H1 (cell line): ENCODE measurements around the gene SLC9B2. TPM values are rescaled to one million over a fixed set of nuclear protein-coding genes. Genes with fewer than 3 reads are reported as not detected.

Experiments used
- CTCF ChIA-PET: fragments of 300-600 bp; sonication (Branson Sonifier 250); formaldehyde crosslinking; loops from one replicate; lab custom pipeline; 2021; ENCODE audit not compliant: partially characterized antibody; lab: Charles Lee
- POLR2A ChIA-PET: fragments of 300-600 bp; sonication (Branson Sonifier 250); formaldehyde crosslinking; loops from one replicate; lab custom pipeline; 2021; ENCODE audit warnings: inconsistent platforms; ENCODE audit not compliant: partially characterized antibody; lab: Charles Lee
- DNase-seq, 2 experiments: peaks; one replicate each; pipeline versions ENCODE4 v3.0.0 to v3.0.0-alpha.2; 2010 to 2022; ENCODE audit warnings: low spot score in 2 of 2, low read depth in 1 of 2, mixed read lengths in 1 of 2
- FAIRE-seq: peaks from 2 replicates; lab custom pipeline; 2011; peaks lifted over from hg19 to GRCh38; lab: Jason Lieb, UNC
- H2AFZ ChIP-seq: 2 replicates; pipeline ENCODE4 v1.8.1; 2012; ENCODE audit warnings: low read length, inconsistent platforms
- H2AK5ac ChIP-seq: 2 replicates; pipeline ENCODE4 v1.6.1; 2013; ENCODE audit warnings: low read depth, low read length
- H2BK120ac ChIP-seq: replicated peaks from 2 replicates; pipeline ENCODE3; 2013; ENCODE audit warnings: low read depth, low read length, inconsistent platforms
- H2BK12ac ChIP-seq: 2 replicates; pipeline ENCODE4 v1.6.1; 2013; ENCODE audit warnings: low read depth, low read length
- H2BK15ac ChIP-seq: 2 replicates; pipeline ENCODE4 v1.6.1; 2013; ENCODE audit warnings: low read length
- H2BK20ac ChIP-seq: 2 replicates; pipeline ENCODE4 v1.6.1; 2013; ENCODE audit warnings: low read length
- H2BK5ac ChIP-seq: 2 replicates; pipeline ENCODE4 v1.6.1; 2013; ENCODE audit warnings: low read depth, low read length
- H3K14ac ChIP-seq: 2 replicates; pipeline ENCODE4 v1.6.1; 2013; ENCODE audit warnings: inconsistent platforms; ENCODE audit not compliant: insufficient read length
- H3K18ac ChIP-seq: 2 replicates; pipeline ENCODE4 v1.6.1; 2013; ENCODE audit warnings: low read length; ENCODE audit errors: extremely low read depth
- H3K23ac ChIP-seq: 2 replicates; pipeline ENCODE4 v1.6.1; 2013; ENCODE audit warnings: inconsistent platforms; ENCODE audit not compliant: insufficient read length
- H3K23me2 ChIP-seq: 2 replicates; pipeline ENCODE4 v1.6.1; 2013; ENCODE audit warnings: low read depth, low read length
- H3K27ac ChIP-seq: 2 replicates; pipeline ENCODE4 v1.6.1; 2011; ENCODE audit warnings: low read depth, low read length, inconsistent platforms
- H3K27me3 ChIP-seq, 4 experiments: replicated peaks in 1 of 4; 1 replicate in 1 of 4; 2 replicates in 3 of 4; pipeline versions ENCODE4 v1.6.1 to v1.8.1; 2011 to 2013; ENCODE audit warnings: low read length in 3 of 4, mild to moderate bottlenecking in 3 of 4, inconsistent platforms in 2 of 4, mixed read lengths in 2 of 4, moderate library complexity in 1 of 4; ENCODE audit not compliant: control insufficient read depth in 3 of 4, insufficient read depth in 3 of 4; ENCODE audit errors: extremely low read depth in 1 of 4
- H3K36me3 ChIP-seq, 4 experiments: 2 replicates each; pipeline versions ENCODE4 v1.6.1 to v1.8.1; 2011 to 2013; ENCODE audit warnings: mild to moderate bottlenecking in 4 of 4, low read length in 3 of 4, moderate library complexity in 2 of 4, control low read depth in 1 of 4, inconsistent platforms in 1 of 4; ENCODE audit not compliant: insufficient read depth in 4 of 4, control insufficient read depth in 2 of 4
- H3K4ac ChIP-seq: replicated peaks from 2 replicates; pipeline ENCODE3; 2013; ENCODE audit warnings: low read length, low read depth, mixed read lengths, inconsistent platforms; ENCODE audit not compliant: insufficient read length
- H3K4me1 ChIP-seq, 4 experiments: replicated peaks in 1 of 4; 1 replicate in 1 of 4; 2 replicates in 3 of 4; pipeline versions ENCODE4 v1.6.1 to v1.8.1; 2011 to 2013; ENCODE audit warnings: low read length in 3 of 4, inconsistent platforms in 2 of 4, mixed read lengths in 1 of 4; ENCODE audit not compliant: insufficient read depth in 4 of 4, control insufficient read depth in 3 of 4
- H3K4me2 ChIP-seq, 2 experiments: 2 replicates each; pipeline versions ENCODE4 v1.6.1 to v1.8.1; 2011 to 2013; ENCODE audit warnings: low read depth in 2 of 2, low read length in 2 of 2, control low read depth in 1 of 2, inconsistent platforms in 1 of 2, mild to moderate bottlenecking in 1 of 2; ENCODE audit not compliant: insufficient read depth in 1 of 2
- H3K4me3 ChIP-seq, 4 experiments: fragments of 200-600, 300-600 bp in 1 of 4; sonication (generic), shearing (Covaris generic), sonication (Bioruptor Twin) in 1 of 4; 2 replicates each; pipeline versions ENCODE4 v1.5.1 to v1.8.1; 2011 to 2016; ENCODE audit warnings: low read length in 4 of 4, low read depth in 3 of 4, control low read depth in 2 of 4, inconsistent platforms in 2 of 4, mild to moderate bottlenecking in 2 of 4, mixed read lengths in 1 of 4, moderate library complexity in 1 of 4; ENCODE audit not compliant: insufficient read depth in 2 of 4; ENCODE audit errors: extremely low read depth in 1 of 4
- H3K56ac ChIP-seq: replicated peaks from 2 replicates; pipeline ENCODE3; 2013; ENCODE audit warnings: low read depth, mild to moderate bottlenecking, mixed read lengths, low read length, inconsistent platforms; ENCODE audit not compliant: insufficient read length
- H3K79me1 ChIP-seq: 2 replicates; pipeline ENCODE4 v1.6.1; 2013; ENCODE audit warnings: low read depth, low read length, control low read depth
- H3K79me2 ChIP-seq, 2 experiments: 2 replicates each; pipeline versions ENCODE4 v1.6.1 to v1.8.1; 2012 to 2013; ENCODE audit warnings: low read length in 2 of 2, mild to moderate bottlenecking in 2 of 2, inconsistent platforms in 1 of 2; ENCODE audit not compliant: insufficient read depth in 2 of 2, control insufficient read depth in 1 of 2
- H3K9ac ChIP-seq, 4 experiments: replicated peaks in 1 of 4; 1 replicate in 1 of 4; 2 replicates in 3 of 4; pipeline versions ENCODE4 v1.6.1 to v1.8.1; 2011 to 2013; ENCODE audit warnings: low read depth in 3 of 4, low read length in 3 of 4, control low read depth in 2 of 4, mild to moderate bottlenecking in 2 of 4, moderate library complexity in 2 of 4, inconsistent platforms in 1 of 4; ENCODE audit errors: extremely low read depth in 1 of 4
- H3K9me3 ChIP-seq, 2 experiments: 2 replicates each; pipeline versions ENCODE4 v1.6.1 to v1.8.1; 2012 to 2013; ENCODE audit warnings: mild to moderate bottlenecking in 2 of 2, moderate library complexity in 2 of 2, control low read depth in 1 of 2, inconsistent platforms in 1 of 2, low read depth in 1 of 2, low read length in 1 of 2, mixed read lengths in 1 of 2; ENCODE audit not compliant: insufficient read depth in 2 of 2
- H4K20me1 ChIP-seq, 2 experiments: replicated peaks in 1 of 2; 2 replicates each; pipeline versions ENCODE3 to v1.8.1; 2011 to 2013; ENCODE audit warnings: inconsistent platforms in 2 of 2, low read length in 2 of 2, mild to moderate bottlenecking in 1 of 2; ENCODE audit not compliant: insufficient read depth in 2 of 2, control insufficient read depth in 1 of 2
- H4K5ac ChIP-seq: 2 replicates; pipeline ENCODE4 v1.6.1; 2013; ENCODE audit warnings: low read length, low read depth, mixed read lengths, inconsistent platforms; ENCODE audit not compliant: insufficient read length
- H4K8ac ChIP-seq: 2 replicates; pipeline ENCODE4 v1.8.0; 2013; ENCODE audit warnings: mild to moderate bottlenecking, moderate library complexity, low read length, inconsistent platforms; ENCODE audit not compliant: insufficient read depth; ENCODE audit errors: extremely low read depth
- H4K91ac ChIP-seq: replicated peaks from 2 replicates; pipeline ENCODE3; 2013; ENCODE audit warnings: low read length, mixed read lengths, inconsistent platforms; ENCODE audit not compliant: insufficient read length
- GABPA ChIP-seq: IDR thresholded peaks from 2 replicates; pipeline ENCODE4 v1.6.1; 2011; ENCODE audit warnings: mild to moderate bottlenecking, low read length, moderate library complexity, borderline replicate concordance; ENCODE audit not compliant: insufficient read depth
- GTF2F1 ChIP-seq: IDR thresholded peaks from 2 replicates; pipeline ENCODE4 v1.6.1; 2012; ENCODE audit warnings: low read depth, low read length, improper control_type of control experiment, borderline replicate concordance
- MAFK ChIP-seq: IDR thresholded peaks from 2 replicates; pipeline ENCODE4 v1.6.1; 2012; ENCODE audit warnings: low read depth, mild to moderate bottlenecking, improper control_type of control experiment, low read length
- RNF2 ChIP-seq: fragments of 200-900, 300-1000 bp; sonication (generic); IDR thresholded peaks from 2 replicates; pipeline ENCODE4 v1.7.1; 2016; ENCODE audit warnings: borderline replicate concordance, low read depth, mild to moderate bottlenecking, antibody characterized with exemption, low read length; ENCODE audit not compliant: poor library complexity, severe bottlenecking; ENCODE audit errors: missing control alignments
- WGBS, 2 experiments: shearing (Covaris generic) in 1 of 2; methylation state at CpG; one replicate each; pipeline versions ENCODE4 v1.1.6 to v1.1.7; 2013 to 2015; ENCODE audit warnings: low lambda C conversion rate in 2 of 2, mixed read lengths in 2 of 2, inconsistent platforms in 1 of 2, low coverage in 1 of 2, missing lambda C conversion rate in 1 of 2; ENCODE audit not compliant: insufficient replicate concordance in 2 of 2, insufficient coverage in 1 of 2, insufficient read length in 1 of 2; ENCODE audit errors: extremely low coverage in 1 of 2, missing lambda C conversion rate in 1 of 2; 5-methylcytosine and 5-hydroxymethylcytosine counted together
- polyA plus RNA-seq, 7 experiments: library from polyadenylated mRNA; depleted of rRNA in 3 of 7; stranded (reverse) in 5 of 7; unstranded in 2 of 7; fragments of >200 nt in 5 of 7; fragments of 200-250 nt in 2 of 7; gene quantifications; 1 replicate in 5 of 7; 2 replicates in 1 of 7; 4 replicates in 1 of 7; pipeline versions ENCODE4 v1.2.1 to v1.2.3, GENCODE V29; 2011 to 2013; ENCODE audit warnings: missing spikeins in 2 of 7, mixed read lengths in 2 of 7
- total RNA-seq: library from RNA; stranded (reverse); fragmentation: NEBNext Ultra II Directional; extraction: Animal tissue kit (Norgen Biotek cat#: 25700); gene quantifications from 2 replicates; pipeline ENCODE4 v1.2.1, GENCODE V29; 2021

The SLC9B2 gene
- total and polyA plus RNA-seq, 2 of the 8 experiments (the other 6 are each of a cell fraction or from before 2014, with no cell fraction given): 3.2 to 5.2 TPM

DNA sequence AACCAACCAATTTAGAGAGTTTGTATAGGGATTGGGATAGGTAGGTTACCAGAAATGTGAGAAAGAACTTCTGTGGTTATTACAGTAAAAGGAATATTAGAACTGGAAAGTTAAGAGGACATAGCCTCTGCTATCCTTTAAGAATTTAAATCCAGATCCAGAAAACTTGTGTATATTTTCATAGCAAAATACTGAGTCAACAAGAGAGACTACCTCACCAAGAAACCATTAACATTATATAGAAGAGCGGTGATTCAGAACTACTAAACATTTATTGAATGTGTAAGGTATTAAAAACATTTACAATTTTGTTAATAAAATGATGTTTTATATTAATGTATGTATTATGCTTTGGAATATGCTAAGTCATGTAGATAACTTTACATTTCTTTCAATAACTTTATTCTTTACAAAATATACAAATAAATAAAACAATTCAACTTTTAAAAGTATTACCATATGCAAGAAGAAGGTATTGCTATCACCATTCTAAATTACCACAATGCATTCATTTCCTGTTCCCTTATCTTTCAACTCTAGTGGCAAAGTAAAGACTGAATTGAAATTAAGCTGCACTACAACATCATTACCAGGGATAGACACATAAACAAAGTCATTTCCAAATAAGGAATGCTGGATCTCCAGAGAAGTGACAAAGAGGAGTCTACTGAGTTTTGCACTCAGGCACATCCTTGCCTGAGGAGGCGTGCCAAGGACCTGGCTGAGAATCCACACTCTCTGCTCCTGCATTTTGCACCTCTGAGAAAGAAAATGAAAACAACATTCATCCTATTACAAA is 29.2 kb upstream of the SLC9B2 start:
- Histone ChIP-seq H3K27ac (no peak overlapping the region), H2BK12ac (no peak overlapping the region), H4K8ac (no peak overlapping the region), H2AFZ (no peak overlapping the region), H3K36me3 (peaks cover 8 to 30% (median 24%) of the 10 kb centered on the region in 4 experiments), H3K4me1 (no peaks in the 10 kb centered on the region), H2BK120ac (no peak overlapping the region), H3K4me2 (no peak overlapping the region), H3K23ac (no peak overlapping the region), H4K91ac (no peak overlapping the region), H2BK20ac (no peak overlapping the region), H2BK15ac (no peak overlapping the region), H3K4ac (no peak overlapping the region), H3K9me3 (no peaks in the 10 kb centered on the region), H3K23me2 (no peaks in the 10 kb centered on the region), H2AK5ac (no peak overlapping the region), H2BK5ac (no peak overlapping the region), H3K9ac (no peak overlapping the region), H3K18ac (no peak overlapping the region), H3K79me1 (no peaks in the 10 kb centered on the region), H4K5ac (no peak overlapping the region), H3K14ac (no peak overlapping the region), H3K56ac (no peak overlapping the region), H3K27me3 (no peaks in the 10 kb centered on the region), H4K20me1 (peaks cover 0 to 2% of the 10 kb centered on the region in 2 experiments), H3K4me3 (no peak overlapping the region)
- CTCF ChIA-PET: no interaction called here
- POLR2A ChIA-PET: no interaction called here
- 91% methylated on average over 2 of the region's 2 CpGs; no CpG with 5 or more reads in 1 of the 2 experiments for WGBS, 2 experiments
- FAIRE-seq: no peak
- no peak for DNase-seq
- TF ChIP-seq GTF2F1 (no peak), GABPA (no peak), MAFK (no peak), RNF2 (no peak)
- TF ChIP-seq, all 59 proteins: peak for 0
- H3K79me2 ChIP-seq: no peaks in the 10 kb centered on the region
